SK-N-SH (cell line): ENCODE results near the gene FIGNL1. TPM values are rescaled to one million over a fixed set of nuclear protein-coding genes. Genes with fewer than 3 reads are reported as not detected.

ENCODE experiments used
- CTCF ChIA-PET: fragments of 300-600, 350-600 bp; formaldehyde crosslinking; extraction: SDS; loops from one replicate; lab custom pipeline; 2021; lab: Yijun Ruan, JAX
- POLR2A ChIA-PET: fragments of 350-600 bp; sonication (Branson Sonifier 250); formaldehyde crosslinking; extraction: SDS; loops from one replicate; lab custom pipeline; 2020; ENCODE audit warnings: antibody characterized with exemption, inconsistent platforms; lab: Yijun Ruan, JAX
- DNase-seq: peaks from one replicate; pipeline ENCODE4 v3.0.0; 2012
- H2AFZ ChIP-seq: fragments of 200-600 bp; sonication (generic); 2 replicates; pipeline ENCODE4 v1.8.1; 2016; ENCODE audit warnings: antibody characterized with exemption, mild to moderate bottlenecking, low read depth
- H3F3A ChIP-seq: fragments of 200-600 bp; sonication (generic); replicated peaks from 2 replicates; pipeline ENCODE3; 2016; ENCODE audit warnings: antibody characterized with exemption, mild to moderate bottlenecking; ENCODE audit not compliant: insufficient read depth
- H3K27ac ChIP-seq, 2 experiments: fragments of 200-500 bp in 1 of 2; fragments of 200-600 bp in 1 of 2; sonication (Bioruptor generic) in 1 of 2; sonication (generic), shearing (Covaris generic) in 1 of 2; 2 replicates each; pipeline versions ENCODE4 v1.5.1 to v1.6.1; 2014 to 2016; ENCODE audit warnings: low read depth in 2 of 2, inconsistent platforms in 1 of 2, low read length in 1 of 2, mild to moderate bottlenecking in 1 of 2, mixed read lengths in 1 of 2
- H3K27me3 ChIP-seq: fragments of 200-600 bp; sonication (generic), shearing (Covaris generic); 2 replicates; pipeline ENCODE4 v1.6.1; 2016; ENCODE audit warnings: mixed run types; ENCODE audit not compliant: insufficient read depth
- H3K36me3 ChIP-seq, 2 experiments: fragments of 200-500 bp in 1 of 2; fragments of 200-600 bp in 1 of 2; sonication (Bioruptor generic) in 1 of 2; sonication (generic) in 1 of 2; replicated peaks in 1 of 2; 2 replicates each; pipeline versions ENCODE3 to v1.5.1; 2014 to 2016; ENCODE audit warnings: low read length in 1 of 2, mild to moderate bottlenecking in 1 of 2; ENCODE audit not compliant: insufficient read depth in 2 of 2, control insufficient read depth in 1 of 2
- H3K4me1 ChIP-seq, 2 experiments: fragments of 200-500 bp in 1 of 2; fragments of 200-600 bp in 1 of 2; sonication (Bioruptor generic) in 1 of 2; sonication (generic), shearing (Covaris generic) in 1 of 2; 2 replicates each; pipeline versions ENCODE4 v1.5.1 to v1.6.1; 2014 to 2016; ENCODE audit warnings: low read depth in 1 of 2, low read length in 1 of 2, mixed run types in 1 of 2; ENCODE audit not compliant: insufficient read depth in 2 of 2, control insufficient read depth in 1 of 2
- H3K4me2 ChIP-seq: fragments of 200-600 bp; sonication (generic), shearing (Covaris generic); 2 replicates; pipeline ENCODE4 v1.6.1; 2017; ENCODE audit warnings: mixed run types
- H3K4me3 ChIP-seq, 2 experiments: fragments of 200-500 bp in 1 of 2; fragments of 200-600 bp in 1 of 2; sonication (Bioruptor generic) in 1 of 2; sonication (generic), shearing (Covaris generic) in 1 of 2; 2 replicates each; pipeline versions ENCODE4 v1.5.1 to v1.8.1; 2014 to 2016; ENCODE audit warnings: low read depth in 2 of 2, inconsistent platforms in 1 of 2, low read length in 1 of 2, mild to moderate bottlenecking in 1 of 2, mixed read lengths in 1 of 2, moderate library complexity in 1 of 2
- H3K79me2 ChIP-seq: fragments of 200-600 bp; sonication (generic); 2 replicates; pipeline ENCODE4 v1.8.1; 2017; ENCODE audit warnings: mild to moderate bottlenecking; ENCODE audit not compliant: insufficient read depth
- H3K9ac ChIP-seq: fragments of 200-600 bp; sonication (generic); 2 replicates; pipeline ENCODE4 v1.6.1; 2017; ENCODE audit warnings: mixed run types
- H3K9me2 ChIP-seq: fragments of 200-600 bp; sonication (generic); 2 replicates; pipeline ENCODE4 v1.6.1; 2017; ENCODE audit warnings: mixed run types
- H3K9me3 ChIP-seq: fragments of 200-600 bp; sonication (generic); 2 replicates; pipeline ENCODE4 v1.6.1; 2017; ENCODE audit warnings: mixed run types, mild to moderate bottlenecking, moderate library complexity
- H4K20me1 ChIP-seq: fragments of 200-600 bp; sonication (generic); 2 replicates; pipeline ENCODE4 v1.6.1; 2017; ENCODE audit warnings: mild to moderate bottlenecking, mixed run types; ENCODE audit not compliant: insufficient read depth
- CTCF ChIP-seq: fragments of 200-600 bp; sonication (generic); IDR thresholded peaks from 2 replicates; pipeline ENCODE4 v1.6.1; 2017; ENCODE audit warnings: antibody characterized with exemption, mild to moderate bottlenecking, moderate library complexity
- ELF1 ChIP-seq: IDR thresholded peaks from 2 replicates; pipeline ENCODE4 v1.4.0; 2012
- EP300 ChIP-seq, 2 experiments: IDR thresholded peaks; 2 replicates each; pipeline versions ENCODE4 v1.4.0 to v1.6.1; 2012; ENCODE audit warnings: borderline replicate concordance in 1 of 2, low read depth in 1 of 2, low read length in 1 of 2
- EZH2phosphoT487 ChIP-seq: fragments of 200-600 bp; sonication (generic); IDR thresholded peaks from 2 replicates; pipeline ENCODE4 v1.6.1; 2017; ENCODE audit warnings: low read depth, mixed run types, mild to moderate bottlenecking, antibody characterized with exemption, moderate library complexity, borderline replicate concordance
- FOSL2 ChIP-seq: IDR thresholded peaks from 2 replicates; pipeline ENCODE4 v1.4.0; 2012; ENCODE audit warnings: low read depth, mild to moderate bottlenecking, moderate library complexity, borderline replicate concordance
- FOXJ3 ChIP-seq: sonication (generic); formaldehyde crosslinking; IDR thresholded peaks from 2 replicates; pipeline ENCODE4 v1.5.1; 2020; ENCODE audit warnings: mild to moderate bottlenecking, missing genetic modification reagents
- GATA2 ChIP-seq: sonication (generic); formaldehyde crosslinking; IDR thresholded peaks from 2 replicates; pipeline ENCODE4 v1.5.0; 2020; ENCODE audit warnings: mild to moderate bottlenecking, missing genetic modification reagents
- MAX ChIP-seq: IDR thresholded peaks from 2 replicates; pipeline ENCODE4 v1.4.0; 2012; ENCODE audit warnings: low read depth
- PBX3 ChIP-seq: IDR thresholded peaks from 2 replicates; pipeline ENCODE4; 2012
- POLR2AphosphoS5 ChIP-seq: IDR thresholded peaks from 2 replicates; pipeline ENCODE4 v1.6.1; 2012; ENCODE audit warnings: low read depth, low read length
- RFX5 ChIP-seq: IDR thresholded peaks from 2 replicates; pipeline ENCODE4 v1.6.1; 2012; ENCODE audit warnings: mild to moderate bottlenecking, improper control_type of control experiment, low read length
- RXRA ChIP-seq: IDR thresholded peaks from 2 replicates; pipeline ENCODE4 v1.4.0; 2012; ENCODE audit warnings: low read depth, mild to moderate bottlenecking, borderline replicate concordance
- SIN3A ChIP-seq: IDR thresholded peaks from 2 replicates; pipeline ENCODE4 v1.6.1; 2012; ENCODE audit warnings: low read depth, mild to moderate bottlenecking, low read length, moderate library complexity, borderline replicate concordance
- SMC3 ChIP-seq: IDR thresholded peaks from 2 replicates; pipeline ENCODE4 v1.6.1; 2012; ENCODE audit warnings: low read depth, low read length, improper control_type of control experiment
- TCF12 ChIP-seq: IDR thresholded peaks from 2 replicates; pipeline ENCODE4 v1.4.0; 2012
- TEAD4 ChIP-seq: IDR thresholded peaks from 2 replicates; pipeline ENCODE4 v1.4.0; 2012; ENCODE audit warnings: mild to moderate bottlenecking, borderline replicate concordance; ENCODE audit not compliant: insufficient read depth
- USF1 ChIP-seq: IDR thresholded peaks from 2 replicates; pipeline ENCODE4 v1.4.0; 2012; ENCODE audit warnings: low read depth, borderline replicate concordance
- WGBS: methylation state at CpG from one replicate; pipeline ENCODE4 v1.1.6; 2017; ENCODE audit warnings: low lambda C conversion rate; 5-methylcytosine and 5-hydroxymethylcytosine counted together
- polyA plus RNA-seq, 3 experiments: library from polyadenylated mRNA; depleted of rRNA; stranded (reverse); fragments of >200 nt; gene quantifications; 2 replicates each; pipeline ENCODE4 v1.2.3, GENCODE V29; 2012

FIGNL1 gene
- polyA plus RNA-seq, 1 of the 3 experiments (the other 2 are of a cell fraction) = 6.7 TPM

GRCh38 chr7:50446542-50446960 is 3.6 kb downstream of the FIGNL1 start:
- Histone ChIP-seq H3K27ac (no peak overlapping the region), H3K79me2 (peaks cover 25% of the 10 kb centered on the region; the same call in 1 of the 2 replicates), H3K4me2 (no peak overlapping the region), H3K4me3 (no peak overlapping the region), H3K4me1 (peaks cover 0 to 20% of the 10 kb centered on the region in 2 experiments; a peak in 2 of 4 replicates), H3K36me3 (peaks cover 36 to 51% of the 10 kb centered on the region in 2 experiments), H3K9ac (no peak overlapping the region), H3K27me3 (no peaks in the 10 kb centered on the region), H3F3A (no peaks in the 10 kb centered on the region), H2AFZ (no peak overlapping the region), H3K9me2 (no peaks in the 10 kb centered on the region), H3K9me3 (no peaks in the 10 kb centered on the region), H4K20me1 (no peaks in the 10 kb centered on the region)
- CTCF ChIA-PET = interaction anchor here (1.3 to 2.1 kb wide), 3 partner anchors 15 to 241 kb away, joined by 3 to 8 read pairs (median 5); no protein-coding TSS in a partner anchor
- no peak for TF ChIP-seq CTCF
- no peak for TF ChIP-seq FOXJ3 (CRISPR knock-in tag)
- no peak for TF ChIP-seq GATA2 (CRISPR knock-in tag)
- no peak for TF ChIP-seq POLR2AphosphoS5
- no peak for TF ChIP-seq ELF1
- TF ChIP-seq TEAD4 = no peak
- TF ChIP-seq MAX = no peak
- no peak for TF ChIP-seq USF1
- no peak for TF ChIP-seq FOSL2
- no peak for TF ChIP-seq EP300 (IDR thresholded peaks at IDR 0.05; ENCODE audit: borderline replicate concordance in 1 of 2, low read depth in 1 of 2, low read length in 1 of 2)
- TF ChIP-seq SIN3A = no peak
- TF ChIP-seq TCF12 = no peak
- TF ChIP-seq PBX3 = no peak
- TF ChIP-seq SMC3 = no peak
- TF ChIP-seq RXRA = no peak
- no peak for TF ChIP-seq RFX5
- no peak for TF ChIP-seq EZH2phosphoT487
- WGBS = 91% methylated on average over 4 of the region's 4 CpGs
- DNase-seq = no peak
- POLR2A ChIA-PET = no interaction called here
